H1 (cell line): ENCODE measurements around the gene MKKS. TPM values are rescaled to one million over a fixed set of nuclear protein-coding genes. Genes with fewer than 3 reads are reported as not detected.

Source experiments
- CTCF ChIA-PET: fragments of 300-600 bp; sonication (Branson Sonifier 250); formaldehyde crosslinking; loops from one replicate; lab custom pipeline; 2021; ENCODE audit not compliant: partially characterized antibody; lab: Charles Lee
- POLR2A ChIA-PET: fragments of 300-600 bp; sonication (Branson Sonifier 250); formaldehyde crosslinking; loops from one replicate; lab custom pipeline; 2021; ENCODE audit warnings: inconsistent platforms; ENCODE audit not compliant: partially characterized antibody; lab: Charles Lee
- DNase-seq, 2 experiments: peaks; one replicate each; pipeline versions ENCODE4 v3.0.0 to v3.0.0-alpha.2; 2010 to 2022; ENCODE audit warnings: low spot score in 2 of 2, low read depth in 1 of 2, mixed read lengths in 1 of 2
- FAIRE-seq: peaks from 2 replicates; lab custom pipeline; 2011; peaks lifted over from hg19 to GRCh38; lab: Jason Lieb, UNC
- H2AFZ ChIP-seq: 2 replicates; pipeline ENCODE4 v1.8.1; 2012; ENCODE audit warnings: low read length, inconsistent platforms
- H2AK5ac ChIP-seq: 2 replicates; pipeline ENCODE4 v1.6.1; 2013; ENCODE audit warnings: low read depth, low read length
- H2BK120ac ChIP-seq: replicated peaks from 2 replicates; pipeline ENCODE3; 2013; ENCODE audit warnings: low read depth, low read length, inconsistent platforms
- H2BK12ac ChIP-seq: 2 replicates; pipeline ENCODE4 v1.6.1; 2013; ENCODE audit warnings: low read depth, low read length
- H2BK15ac ChIP-seq: 2 replicates; pipeline ENCODE4 v1.6.1; 2013; ENCODE audit warnings: low read length
- H2BK20ac ChIP-seq: 2 replicates; pipeline ENCODE4 v1.6.1; 2013; ENCODE audit warnings: low read length
- H2BK5ac ChIP-seq: 2 replicates; pipeline ENCODE4 v1.6.1; 2013; ENCODE audit warnings: low read depth, low read length
- H3K14ac ChIP-seq: 2 replicates; pipeline ENCODE4 v1.6.1; 2013; ENCODE audit warnings: inconsistent platforms; ENCODE audit not compliant: insufficient read length
- H3K18ac ChIP-seq: 2 replicates; pipeline ENCODE4 v1.6.1; 2013; ENCODE audit warnings: low read length; ENCODE audit errors: extremely low read depth
- H3K23ac ChIP-seq: 2 replicates; pipeline ENCODE4 v1.6.1; 2013; ENCODE audit warnings: inconsistent platforms; ENCODE audit not compliant: insufficient read length
- H3K23me2 ChIP-seq: 2 replicates; pipeline ENCODE4 v1.6.1; 2013; ENCODE audit warnings: low read depth, low read length
- H3K27ac ChIP-seq: 2 replicates; pipeline ENCODE4 v1.6.1; 2011; ENCODE audit warnings: low read depth, low read length, inconsistent platforms
- H3K27me3 ChIP-seq, 4 experiments: replicated peaks in 1 of 4; 1 replicate in 1 of 4; 2 replicates in 3 of 4; pipeline versions ENCODE4 v1.6.1 to v1.8.1; 2011 to 2013; ENCODE audit warnings: low read length in 3 of 4, mild to moderate bottlenecking in 3 of 4, inconsistent platforms in 2 of 4, mixed read lengths in 2 of 4, moderate library complexity in 1 of 4; ENCODE audit not compliant: control insufficient read depth in 3 of 4, insufficient read depth in 3 of 4; ENCODE audit errors: extremely low read depth in 1 of 4
- H3K36me3 ChIP-seq, 4 experiments: 2 replicates each; pipeline versions ENCODE4 v1.6.1 to v1.8.1; 2011 to 2013; ENCODE audit warnings: mild to moderate bottlenecking in 4 of 4, low read length in 3 of 4, moderate library complexity in 2 of 4, control low read depth in 1 of 4, inconsistent platforms in 1 of 4; ENCODE audit not compliant: insufficient read depth in 4 of 4, control insufficient read depth in 2 of 4
- H3K4ac ChIP-seq: replicated peaks from 2 replicates; pipeline ENCODE3; 2013; ENCODE audit warnings: low read length, low read depth, mixed read lengths, inconsistent platforms; ENCODE audit not compliant: insufficient read length
- H3K4me1 ChIP-seq, 4 experiments: replicated peaks in 1 of 4; 1 replicate in 1 of 4; 2 replicates in 3 of 4; pipeline versions ENCODE4 v1.6.1 to v1.8.1; 2011 to 2013; ENCODE audit warnings: low read length in 3 of 4, inconsistent platforms in 2 of 4, mixed read lengths in 1 of 4; ENCODE audit not compliant: insufficient read depth in 4 of 4, control insufficient read depth in 3 of 4
- H3K4me2 ChIP-seq, 2 experiments: 2 replicates each; pipeline versions ENCODE4 v1.6.1 to v1.8.1; 2011 to 2013; ENCODE audit warnings: low read depth in 2 of 2, low read length in 2 of 2, control low read depth in 1 of 2, inconsistent platforms in 1 of 2, mild to moderate bottlenecking in 1 of 2; ENCODE audit not compliant: insufficient read depth in 1 of 2
- H3K4me3 ChIP-seq, 4 experiments: fragments of 200-600, 300-600 bp in 1 of 4; sonication (generic), shearing (Covaris generic), sonication (Bioruptor Twin) in 1 of 4; 2 replicates each; pipeline versions ENCODE4 v1.5.1 to v1.8.1; 2011 to 2016; ENCODE audit warnings: low read length in 4 of 4, low read depth in 3 of 4, control low read depth in 2 of 4, inconsistent platforms in 2 of 4, mild to moderate bottlenecking in 2 of 4, mixed read lengths in 1 of 4, moderate library complexity in 1 of 4; ENCODE audit not compliant: insufficient read depth in 2 of 4; ENCODE audit errors: extremely low read depth in 1 of 4
- H3K56ac ChIP-seq: replicated peaks from 2 replicates; pipeline ENCODE3; 2013; ENCODE audit warnings: low read depth, mild to moderate bottlenecking, mixed read lengths, low read length, inconsistent platforms; ENCODE audit not compliant: insufficient read length
- H3K79me1 ChIP-seq: 2 replicates; pipeline ENCODE4 v1.6.1; 2013; ENCODE audit warnings: low read depth, low read length, control low read depth
- H3K79me2 ChIP-seq, 2 experiments: 2 replicates each; pipeline versions ENCODE4 v1.6.1 to v1.8.1; 2012 to 2013; ENCODE audit warnings: low read length in 2 of 2, mild to moderate bottlenecking in 2 of 2, inconsistent platforms in 1 of 2; ENCODE audit not compliant: insufficient read depth in 2 of 2, control insufficient read depth in 1 of 2
- H3K9ac ChIP-seq, 4 experiments: replicated peaks in 1 of 4; 1 replicate in 1 of 4; 2 replicates in 3 of 4; pipeline versions ENCODE4 v1.6.1 to v1.8.1; 2011 to 2013; ENCODE audit warnings: low read depth in 3 of 4, low read length in 3 of 4, control low read depth in 2 of 4, mild to moderate bottlenecking in 2 of 4, moderate library complexity in 2 of 4, inconsistent platforms in 1 of 4; ENCODE audit errors: extremely low read depth in 1 of 4
- H3K9me3 ChIP-seq, 2 experiments: 2 replicates each; pipeline versions ENCODE4 v1.6.1 to v1.8.1; 2012 to 2013; ENCODE audit warnings: mild to moderate bottlenecking in 2 of 2, moderate library complexity in 2 of 2, control low read depth in 1 of 2, inconsistent platforms in 1 of 2, low read depth in 1 of 2, low read length in 1 of 2, mixed read lengths in 1 of 2; ENCODE audit not compliant: insufficient read depth in 2 of 2
- H4K20me1 ChIP-seq, 2 experiments: replicated peaks in 1 of 2; 2 replicates each; pipeline versions ENCODE3 to v1.8.1; 2011 to 2013; ENCODE audit warnings: inconsistent platforms in 2 of 2, low read length in 2 of 2, mild to moderate bottlenecking in 1 of 2; ENCODE audit not compliant: insufficient read depth in 2 of 2, control insufficient read depth in 1 of 2
- H4K5ac ChIP-seq: 2 replicates; pipeline ENCODE4 v1.6.1; 2013; ENCODE audit warnings: low read length, low read depth, mixed read lengths, inconsistent platforms; ENCODE audit not compliant: insufficient read length
- H4K8ac ChIP-seq: 2 replicates; pipeline ENCODE4 v1.8.0; 2013; ENCODE audit warnings: mild to moderate bottlenecking, moderate library complexity, low read length, inconsistent platforms; ENCODE audit not compliant: insufficient read depth; ENCODE audit errors: extremely low read depth
- H4K91ac ChIP-seq: replicated peaks from 2 replicates; pipeline ENCODE3; 2013; ENCODE audit warnings: low read length, mixed read lengths, inconsistent platforms; ENCODE audit not compliant: insufficient read length
- ATF2 ChIP-seq: IDR thresholded peaks from 2 replicates; pipeline ENCODE4 v1.6.1; 2012; ENCODE audit warnings: low read length, inconsistent platforms
- ATF3 ChIP-seq: IDR thresholded peaks from 2 replicates; pipeline ENCODE4 v1.6.1; 2011; ENCODE audit warnings: low read depth, mild to moderate bottlenecking, low read length; ENCODE audit not compliant: insufficient read depth
- CTBP2 ChIP-seq: IDR thresholded peaks from 2 replicates; pipeline ENCODE4 v1.7.0; 2011; ENCODE audit warnings: borderline replicate concordance, mild to moderate bottlenecking, moderate library complexity, mixed read lengths, low read length; ENCODE audit not compliant: insufficient read depth, insufficient read length
- EGR1 ChIP-seq: IDR thresholded peaks from 2 replicates; pipeline ENCODE4 v1.6.1; 2011; ENCODE audit warnings: low read depth, low read length, borderline replicate concordance
- EZH2 ChIP-seq: fragments of 200-600 bp; sonication (generic); IDR thresholded peaks from 2 replicates; pipeline ENCODE4 v1.7.1; 2012; ENCODE audit warnings: low read depth, mild to moderate bottlenecking, moderate library complexity, low read length, inconsistent platforms; ENCODE audit not compliant: severe bottlenecking
- JUN ChIP-seq: IDR thresholded peaks from 2 replicates; pipeline ENCODE4 v1.6.1; 2011; ENCODE audit warnings: low read depth, mild to moderate bottlenecking, improper control_type of control experiment, low read length
- JUND ChIP-seq: IDR thresholded peaks from 2 replicates; pipeline ENCODE4 v1.6.1; 2011; ENCODE audit warnings: mild to moderate bottlenecking, improper control_type of control experiment, low read length
- POLR2A ChIP-seq, 2 experiments: IDR thresholded peaks; 1 replicate in 1 of 2; 2 replicates in 1 of 2; pipeline ENCODE4 v1.6.1; 2011; ENCODE audit warnings: low read depth in 2 of 2, low read length in 2 of 2, mild to moderate bottlenecking in 2 of 2; ENCODE audit errors: control extremely low read depth in 1 of 2
- POU5F1 ChIP-seq: IDR thresholded peaks from 2 replicates; pipeline ENCODE4 v1.6.1; 2011; ENCODE audit warnings: low read depth, mild to moderate bottlenecking, low read length, moderate library complexity
- USF2 ChIP-seq: IDR thresholded peaks from 2 replicates; pipeline ENCODE4 v1.6.1; 2011; ENCODE audit warnings: low read length, improper control_type of control experiment
- YY1 ChIP-seq: IDR thresholded peaks from 2 replicates; pipeline ENCODE4 v1.6.1; 2011; ENCODE audit warnings: low read depth, mild to moderate bottlenecking, low read length
- WGBS, 2 experiments: shearing (Covaris generic) in 1 of 2; methylation state at CpG; one replicate each; pipeline versions ENCODE4 v1.1.6 to v1.1.7; 2013 to 2015; ENCODE audit warnings: low lambda C conversion rate in 2 of 2, mixed read lengths in 2 of 2, inconsistent platforms in 1 of 2, low coverage in 1 of 2, missing lambda C conversion rate in 1 of 2; ENCODE audit not compliant: insufficient replicate concordance in 2 of 2, insufficient coverage in 1 of 2, insufficient read length in 1 of 2; ENCODE audit errors: extremely low coverage in 1 of 2, missing lambda C conversion rate in 1 of 2; 5-methylcytosine and 5-hydroxymethylcytosine counted together
- polyA plus RNA-seq, 7 experiments: library from polyadenylated mRNA; depleted of rRNA in 3 of 7; stranded (reverse) in 5 of 7; unstranded in 2 of 7; fragments of >200 nt in 5 of 7; fragments of 200-250 nt in 2 of 7; gene quantifications; 1 replicate in 5 of 7; 2 replicates in 1 of 7; 4 replicates in 1 of 7; pipeline versions ENCODE4 v1.2.1 to v1.2.3, GENCODE V29; 2011 to 2013; ENCODE audit warnings: missing spikeins in 2 of 7, mixed read lengths in 2 of 7
- total RNA-seq: library from RNA; stranded (reverse); fragmentation: NEBNext Ultra II Directional; extraction: Animal tissue kit (Norgen Biotek cat#: 25700); gene quantifications from 2 replicates; pipeline ENCODE4 v1.2.1, GENCODE V29; 2021

MKKS gene
- total and polyA plus RNA-seq, 2 of the 8 experiments (the other 6 are each of a cell fraction or from before 2014, with no cell fraction given), result 15.9 to 24.8 TPM

GRCh38 chr20:10360878-10361277 lies 73.1 kb downstream of the MKKS start:
- Histone ChIP-seq H2BK12ac (no peak overlapping the region), H3K9ac (no peak overlapping the region), H3K4me1 (no peaks in the 10 kb centered on the region), H4K20me1 (no peaks in the 10 kb centered on the region), H3K14ac (no peak overlapping the region), H3K27ac (no peak overlapping the region), H3K56ac (no peak overlapping the region), H2AFZ (no peak overlapping the region), H3K36me3 (no peaks in the 10 kb centered on the region), H3K79me1 (no peaks in the 10 kb centered on the region), H4K5ac (no peak overlapping the region), H3K18ac (no peak overlapping the region), H4K8ac (no peak overlapping the region), H3K23ac (no peak overlapping the region), H3K79me2 (no peaks in the 10 kb centered on the region), H2BK15ac (no peak overlapping the region), H3K23me2 (no peaks in the 10 kb centered on the region; the same call in 1 of the 2 replicates), H4K91ac (no peak overlapping the region), H2BK120ac (no peak overlapping the region), H3K4me2 (no peak overlapping the region), H3K9me3 (no peaks in the 10 kb centered on the region), H2AK5ac (no peak overlapping the region), H3K4ac (no peak overlapping the region), H2BK5ac (no peak overlapping the region), H3K27me3 (no peaks in the 10 kb centered on the region; a peak in 1 of 7 replicates), H2BK20ac (no peak overlapping the region), H3K4me3 (no peak overlapping the region)
- WGBS, 2 experiments, result 100% methylated on average over 1 of the region's 1 CpG; no CpG with 5 or more reads in 1 of the 2 experiments
- ChIA-PET POLR2A (no interaction called here), CTCF (interaction anchor here (0.7 to 0.9 kb wide), 2 partner anchors 269 to 313 kb away, joined by 3 read pairs; no protein-coding TSS in a partner anchor)
- DNase-seq (no peak), FAIRE-seq (no peak)
- TF ChIP-seq YY1 (no peak), POLR2A (IDR thresholded peaks at IDR 0.05; ENCODE audit: control extremely low read depth in 1 of 2, low read depth in 2 of 2, low read length in 2 of 2) (no peak), ATF2 (no peak), EGR1 (no peak), ATF3 (no peak), JUND (no peak), USF2 (no peak), EZH2 (no peak), CTBP2 (no peak), JUN (no peak), POU5F1 (no peak)
